ENCODE results near the gene PLXDC2.

PLXDC2 gene

GRCh38 chr10:20232079-20232705, 416.0 kb downstream of the PLXDC2 start:
- DNase-seq = no peak

GRCh38 chr10:20233423-20233822, 417.2 kb downstream of the PLXDC2 start:
- no peak for DNase-seq

GRCh38 chr10:20234579-20234978, 418.3 kb downstream of the PLXDC2 start:
- no peak for DNase-seq

GRCh38 chr10:20237091-20237570, 420.9 kb downstream of the PLXDC2 start:
- no peak for DNase-seq

GRCh38 chr10:20237586-20237985, 421.4 kb downstream of the PLXDC2 start:
- DNase-seq = no peak

GRCh38 chr10:20240643-20241042, 424.4 kb downstream of the PLXDC2 start:
- DNase-seq = no peak

- no peak for DNase-seq
Measured at GRCh38 chr10:20247454-20247853, 431.2 kb downstream of the PLXDC2 start.

GRCh38 chr10:20247891-20248708, 431.9 kb downstream of the PLXDC2 start:
- DNase-seq = no peak

GRCh38 chr10:20254078-20254477, 437.8 kb downstream of the PLXDC2 start:
- no peak for DNase-seq

GRCh38 chr10:20254497-20254896, 438.3 kb downstream of the PLXDC2 start:
- DNase-seq = no peak

- DNase-seq = no peak
Measured at GRCh38 chr10:20256969-20257368, 440.7 kb downstream of the PLXDC2 start.

- no peak for DNase-seq
Measured at GRCh38 chr10:20257422-20257821, 441.2 kb downstream of the PLXDC2 start.

GRCh38 chr10:20265146-20265545, 448.9 kb downstream of the PLXDC2 start:
- no peak for DNase-seq

- DNase-seq = no peak
Measured at GRCh38 chr10:20267734-20268133, 451.5 kb downstream of the PLXDC2 start.

GRCh38 chr10:20271490-20271889, 455.3 kb downstream of the PLXDC2 start:
- no peak for DNase-seq

GRCh38 chr10:20272608-20273007, 456.4 kb downstream of the PLXDC2 start:
- DNase-seq = no peak

- DNase-seq = no peak
Measured at GRCh38 chr10:20274571-20274970, 458.3 kb downstream of the PLXDC2 start.

GRCh38 chr10:20276127-20276979, 460.1 kb downstream of the PLXDC2 start:
- DNase-seq = no peak

- no peak for DNase-seq
Measured at GRCh38 chr10:20277820-20278219, 461.6 kb downstream of the PLXDC2 start.

- DNase-seq = no peak
Measured at GRCh38 chr10:20281579-20281978, 465.3 kb downstream of the PLXDC2 start.

GRCh38 chr10:20287586-20287985, 471.4 kb downstream of the PLXDC2 start:
- no peak for DNase-seq

- no peak for DNase-seq
Measured at GRCh38 chr10:20288060-20288459, 471.8 kb downstream of the PLXDC2 start.

- DNase-seq = no peak
Measured at GRCh38 chr10:20289070-20289828, 473.0 kb downstream of the PLXDC2 start.

All from NCI-H1694 (cell line).